ENCODE measurements around the gene C5orf47.

The C5orf47 gene, protein sequence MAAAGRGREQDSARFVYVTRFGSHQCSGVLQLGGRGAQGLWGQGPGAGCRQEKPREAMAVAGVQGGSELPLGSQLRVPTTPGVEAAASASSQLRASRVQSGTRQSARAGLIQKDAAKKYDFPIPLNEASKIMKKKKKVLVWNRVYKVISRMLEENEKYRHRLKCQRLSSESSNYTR

DNA sequence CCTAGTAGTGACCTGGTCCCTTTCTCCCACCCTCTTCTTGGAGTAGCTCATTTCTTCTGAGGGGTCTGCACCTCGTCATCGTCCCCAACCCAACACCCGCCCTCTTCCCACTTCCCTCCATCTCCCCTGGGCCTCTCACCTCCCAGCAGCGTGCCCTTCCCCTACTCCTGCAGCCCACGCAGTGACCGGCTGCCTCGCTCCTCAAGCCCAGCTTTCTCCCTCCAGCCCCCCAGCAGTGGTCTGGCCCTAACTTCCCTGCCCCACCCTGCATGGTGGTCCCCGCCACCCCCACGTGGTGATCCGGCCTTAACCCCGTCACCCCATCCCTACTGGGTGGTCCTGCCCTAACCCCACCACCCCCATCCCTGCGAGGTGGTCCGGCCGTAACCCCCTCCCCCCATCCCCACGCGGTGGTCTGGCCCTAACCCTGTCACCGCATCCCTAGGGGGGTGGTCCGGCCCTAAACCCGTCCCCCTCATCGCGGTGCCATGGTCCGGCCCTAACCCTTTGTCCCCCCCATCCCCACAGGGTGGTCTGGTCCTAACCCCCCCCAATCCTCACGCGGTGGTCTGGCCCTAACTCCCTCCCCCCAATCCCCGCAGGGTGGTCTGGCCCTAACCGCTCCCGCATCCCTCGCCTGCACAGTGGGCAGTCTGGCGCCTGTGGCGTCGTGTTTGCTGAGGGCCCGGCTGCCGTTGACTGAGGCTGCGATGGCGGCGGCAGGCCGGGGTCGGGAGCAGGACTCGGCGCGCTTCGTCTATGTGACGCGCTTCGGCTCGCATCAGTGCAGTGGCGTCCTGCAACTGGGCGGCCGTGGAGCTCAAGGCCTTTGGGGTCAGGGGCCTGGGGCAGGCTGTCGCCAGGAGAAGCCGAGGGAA lies at the start of gene C5orf47:
C5orf47 (plus strand) TSS at position 617 of the 878 bp plus-strand sequence; CDS start at position 711, 94 bp downstream.
- DNase-seq (ENCODE audit: low spot score), result no peak

DNA sequence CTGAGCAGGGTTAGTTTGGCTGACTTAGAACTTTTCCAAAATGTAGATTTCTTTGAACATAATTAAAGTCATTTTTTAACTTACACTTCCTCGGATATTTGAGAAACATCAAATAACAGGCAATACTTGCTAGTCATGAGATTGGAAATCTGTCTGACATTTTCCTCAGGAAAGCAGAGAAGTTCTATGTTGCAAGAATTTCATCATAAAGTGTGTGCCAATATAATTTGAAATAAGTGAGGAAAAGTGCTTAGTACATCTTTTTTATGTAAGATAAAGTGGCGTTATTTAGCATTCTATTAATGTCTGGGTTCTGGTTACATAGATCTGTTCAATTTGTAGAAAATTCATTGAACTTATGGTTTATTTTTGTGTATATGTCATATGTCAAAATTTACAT lies 48.7 kb upstream of the C5orf47 start:
- DNase-seq (ENCODE audit: low spot score), result no peak

DNA sequence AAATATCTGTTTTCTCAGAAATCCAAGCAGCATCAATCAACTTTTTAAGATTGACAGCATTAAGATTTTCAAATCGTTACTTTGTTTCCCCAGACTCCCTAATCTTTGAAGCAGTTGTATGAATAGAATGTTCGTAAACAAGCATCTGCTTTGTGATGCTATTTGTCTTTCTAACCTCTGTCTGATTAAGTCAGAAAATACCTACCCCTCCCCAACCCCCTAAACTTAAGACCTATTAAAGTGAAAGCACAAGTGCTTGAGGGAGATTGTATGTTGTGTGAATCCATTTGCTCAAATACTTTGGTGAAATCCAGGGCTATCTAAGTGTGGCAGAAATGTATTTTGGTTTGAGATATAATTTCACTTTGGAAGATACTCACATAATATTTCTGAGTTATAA lies 47.9 kb upstream of the C5orf47 start:
- no peak for DNase-seq (ENCODE audit: low spot score)

DNA sequence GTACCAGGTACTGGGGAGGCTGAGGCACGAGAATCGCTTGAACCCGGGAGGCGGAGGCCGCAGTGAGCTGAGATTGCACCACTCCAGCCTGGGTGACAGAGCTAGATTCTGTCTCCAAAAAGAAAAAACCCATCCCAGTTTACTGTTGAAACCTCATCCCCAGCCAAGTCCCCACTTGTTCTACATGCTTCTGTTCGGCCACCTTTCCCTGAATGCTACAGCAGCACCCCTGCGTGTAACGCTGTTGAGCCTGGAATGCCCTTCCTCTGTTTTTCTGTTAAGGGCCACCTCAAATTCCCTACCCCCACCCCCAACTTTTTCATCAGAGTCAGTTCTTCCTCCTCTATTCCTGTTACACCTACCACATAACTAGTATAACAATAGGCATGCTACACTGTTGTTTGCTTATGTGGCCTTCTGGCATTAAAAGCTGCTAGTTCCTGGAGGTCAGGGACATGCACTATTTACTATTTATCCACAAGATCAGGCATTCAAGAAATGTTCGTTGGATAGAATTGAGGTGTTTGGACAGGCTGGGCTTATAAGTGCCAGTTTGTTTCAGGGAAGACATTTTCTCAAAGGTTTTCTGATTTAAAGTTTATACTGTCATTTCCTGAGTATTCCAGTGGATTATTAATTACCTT lies 47.1 kb upstream of the C5orf47 start:
- DNase-seq (ENCODE audit: low spot score), result no peak

DNA sequence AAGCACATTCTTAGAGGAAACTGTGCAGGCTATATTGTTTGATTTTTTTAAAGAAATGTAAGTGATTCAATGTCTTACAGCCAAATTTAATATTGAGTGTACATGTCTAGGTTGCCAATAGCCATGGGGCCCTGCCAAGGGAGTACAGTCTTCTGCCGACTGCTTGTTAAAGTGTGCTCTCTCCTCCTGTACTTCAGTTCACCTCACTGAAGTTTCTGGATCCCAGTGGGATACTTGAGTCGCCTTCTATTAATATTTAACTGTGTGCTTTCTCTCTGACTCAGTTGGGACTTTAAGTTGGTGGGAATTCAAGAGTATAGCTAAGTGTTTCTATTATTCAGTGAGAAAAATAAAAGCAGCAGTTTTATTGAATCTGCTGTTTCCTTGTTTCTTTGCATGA lies 44.5 kb upstream of the C5orf47 start:
- DNase-seq (ENCODE audit: low spot score), result no peak

DNA sequence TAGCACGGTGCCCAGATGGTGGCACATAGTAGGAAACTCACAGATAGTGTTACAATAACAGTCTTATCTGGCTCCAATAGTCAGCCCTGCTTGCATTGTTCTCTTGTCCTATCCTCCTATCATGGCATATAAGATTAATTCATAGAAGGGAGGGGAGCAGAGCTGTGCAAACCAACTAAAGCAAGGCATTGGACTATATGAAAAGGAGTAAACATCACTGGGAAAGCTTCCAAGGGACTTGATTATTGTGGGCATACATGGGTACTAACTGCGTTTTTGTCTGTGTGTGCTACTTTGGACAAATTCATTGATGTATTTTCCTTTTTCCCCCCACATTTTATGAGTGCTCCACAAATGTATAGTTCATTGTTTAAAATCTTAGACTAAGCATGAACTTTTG lies 43.8 kb upstream of the C5orf47 start:
- DNase-seq (ENCODE audit: low spot score), result no peak

DNA sequence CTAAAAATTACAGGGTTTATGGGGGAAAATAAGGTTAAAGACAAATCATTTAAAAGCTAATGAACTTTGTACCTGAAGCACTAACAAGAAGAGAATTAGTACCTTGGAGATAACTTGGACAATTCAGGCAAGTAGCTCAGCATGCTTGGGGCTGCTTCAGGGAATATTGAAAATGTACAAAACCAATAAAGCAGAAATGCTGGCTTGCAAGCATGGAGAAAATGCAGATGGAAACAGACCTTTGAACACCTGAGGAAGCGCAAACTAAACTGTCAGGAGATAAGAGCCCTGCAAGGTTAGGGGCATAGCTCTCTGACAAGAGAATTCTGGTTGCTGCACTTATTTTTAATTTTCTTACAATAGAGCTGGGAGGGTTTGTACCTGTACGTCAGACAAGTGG lies 42.6 kb upstream of the C5orf47 start:
- no peak for DNase-seq (ENCODE audit: low spot score)

DNA sequence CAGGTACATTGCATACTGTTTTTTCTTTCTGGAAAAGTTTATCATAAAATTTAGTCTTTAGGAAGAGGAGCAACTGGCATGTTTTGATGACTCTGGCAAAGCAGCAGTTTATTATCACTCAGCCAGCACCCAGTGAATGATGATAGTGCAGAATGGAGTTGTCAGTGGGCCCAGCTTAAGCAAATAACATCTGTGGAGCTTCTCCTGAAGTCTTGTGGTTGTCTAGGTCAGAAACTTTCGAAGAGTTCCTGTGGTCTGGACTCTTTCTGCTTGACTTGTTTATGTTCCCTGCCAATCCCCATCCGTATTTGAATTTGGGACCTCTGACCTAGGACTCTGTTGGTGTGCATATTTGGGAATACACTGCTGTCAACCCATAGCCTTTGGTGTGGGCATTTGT lies 38.1 kb upstream of the C5orf47 start:
- DNase-seq (ENCODE audit: low spot score), result no peak

DNA sequence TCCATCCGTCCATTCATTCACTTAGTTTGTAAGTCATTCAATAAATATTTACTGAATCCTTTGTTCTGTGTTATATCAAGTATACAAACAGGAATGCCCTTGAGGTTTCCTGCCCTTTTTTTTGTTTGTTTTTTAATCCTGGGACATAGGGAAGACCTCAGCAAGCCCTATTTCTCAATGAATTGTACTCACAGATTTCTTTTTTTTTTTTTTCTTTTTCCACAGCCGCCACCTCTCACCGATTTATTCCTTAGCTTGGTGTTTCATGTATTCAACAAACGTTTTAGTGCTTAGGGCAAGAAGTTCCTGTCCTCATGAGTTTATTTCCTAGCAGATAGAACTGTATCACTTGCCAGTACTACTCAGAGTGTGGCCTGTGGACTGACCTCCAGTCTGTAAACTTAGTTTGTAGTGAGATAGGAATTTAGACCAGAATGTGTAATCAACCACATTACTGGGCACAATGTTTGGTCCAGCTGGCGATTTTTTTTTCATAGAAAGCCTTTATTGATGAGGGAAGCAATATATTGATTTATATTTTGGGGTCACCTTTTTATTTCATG lies 35.4 kb upstream of the C5orf47 start:
- no peak for DNase-seq (ENCODE audit: low spot score)

DNA sequence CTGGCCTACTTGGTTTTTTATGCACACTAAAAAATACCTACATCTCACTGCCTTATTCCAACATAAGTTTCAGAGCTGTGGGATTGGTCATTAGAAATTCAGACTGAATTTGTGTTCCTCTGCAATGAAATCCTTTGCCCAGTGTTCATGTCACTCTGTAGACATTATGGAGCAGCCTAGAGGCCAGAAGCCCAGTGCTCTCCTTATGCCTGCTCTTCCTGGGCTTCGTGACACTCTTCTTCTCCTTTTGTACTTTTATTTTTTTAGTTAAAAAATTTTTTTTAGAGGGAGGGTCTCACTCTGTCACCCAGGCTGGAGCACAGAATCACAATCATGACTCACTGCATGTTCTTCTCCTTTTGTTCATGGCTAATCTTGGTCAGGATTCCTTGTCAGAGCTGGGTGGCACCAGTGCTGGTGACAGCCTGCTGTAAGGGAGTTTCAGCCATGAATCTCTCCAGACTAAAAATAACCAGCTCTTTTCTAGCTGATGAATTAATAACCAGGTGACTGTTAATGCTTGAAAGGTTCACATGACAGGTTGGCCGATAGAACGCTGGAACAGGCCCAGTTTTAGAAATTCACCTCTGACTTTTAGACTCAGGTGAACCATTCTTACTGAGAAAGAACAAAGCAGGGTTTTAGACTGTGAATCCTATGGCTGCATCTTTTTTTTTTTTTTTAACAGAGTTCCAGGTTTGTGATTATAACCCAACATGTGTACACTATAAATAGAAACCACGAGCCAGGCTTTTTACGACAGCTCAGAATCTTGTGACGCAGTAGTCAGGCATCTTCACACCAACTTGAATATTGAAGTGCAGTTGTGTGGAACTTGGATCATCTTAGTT lies 34.1 kb upstream of the C5orf47 start:
- DNase-seq (ENCODE audit: low spot score), result no peak

DNA sequence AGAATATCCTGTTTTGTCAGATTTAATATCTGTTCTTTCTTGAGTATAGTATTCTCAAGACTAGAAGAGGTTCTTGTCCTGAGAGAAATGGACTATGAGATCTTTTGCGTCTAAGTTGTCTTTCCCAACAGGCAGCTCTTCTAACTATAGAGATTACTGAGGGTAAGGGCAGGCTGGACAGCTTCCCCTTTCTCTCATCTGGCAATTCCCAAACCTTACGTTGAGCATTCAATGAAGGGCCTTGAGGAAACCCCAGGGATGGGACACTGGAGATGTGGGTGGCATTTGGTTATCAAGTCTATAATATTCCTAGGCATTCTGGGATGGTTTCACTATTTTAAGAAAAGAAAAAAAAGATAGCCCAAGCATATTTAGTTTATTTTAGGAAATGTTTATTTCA lies 28.0 kb upstream of the C5orf47 start:
- DNase-seq (ENCODE audit: low spot score), result no peak

DNA sequence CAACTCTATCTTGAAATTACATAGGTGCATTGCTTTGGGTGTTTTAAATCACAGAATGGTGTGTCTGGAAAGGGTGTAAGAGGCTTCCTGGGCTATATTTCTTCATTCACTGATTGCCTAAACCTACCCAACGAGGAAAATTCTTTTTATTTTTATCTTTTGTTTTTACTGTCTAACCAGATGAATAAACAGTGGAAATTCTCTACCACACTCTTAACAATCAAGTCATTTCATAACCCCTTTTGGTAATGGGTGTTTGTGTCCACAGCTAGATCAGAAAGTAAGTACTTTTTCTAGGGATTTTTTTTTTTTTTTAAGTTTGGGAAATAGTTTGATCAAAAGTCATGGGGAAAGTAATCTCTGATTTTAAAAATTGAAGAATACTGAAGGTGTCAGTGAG lies 27.6 kb upstream of the C5orf47 start:
- no peak for DNase-seq (ENCODE audit: low spot score)

DNA sequence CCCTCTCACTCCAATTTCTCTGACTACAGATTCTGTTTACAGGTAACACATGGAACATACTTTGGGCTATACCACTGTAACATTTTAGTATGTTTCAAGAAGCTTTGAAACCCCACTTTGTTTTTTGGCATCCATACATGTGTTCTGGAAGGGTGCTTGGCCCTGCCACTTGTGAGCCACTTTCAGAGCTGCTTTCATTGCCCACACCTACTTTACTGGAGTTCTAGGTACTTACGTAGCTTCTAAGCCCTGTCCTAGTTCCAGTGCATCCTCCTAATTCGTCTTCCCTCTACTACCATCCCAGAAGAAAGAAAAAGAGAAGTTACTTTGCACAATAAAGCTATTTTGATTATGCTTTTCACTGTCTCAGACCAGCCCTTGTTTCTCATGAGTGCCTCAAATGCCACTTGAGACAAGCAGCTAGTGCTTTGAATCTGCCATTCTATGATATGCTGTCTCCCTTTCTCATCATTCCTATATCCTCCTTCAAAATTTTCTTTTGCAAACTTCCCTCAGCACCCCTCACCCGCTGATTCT lies 26.5 kb upstream of the C5orf47 start:
- DNase-seq (ENCODE audit: low spot score), result no peak

DNA sequence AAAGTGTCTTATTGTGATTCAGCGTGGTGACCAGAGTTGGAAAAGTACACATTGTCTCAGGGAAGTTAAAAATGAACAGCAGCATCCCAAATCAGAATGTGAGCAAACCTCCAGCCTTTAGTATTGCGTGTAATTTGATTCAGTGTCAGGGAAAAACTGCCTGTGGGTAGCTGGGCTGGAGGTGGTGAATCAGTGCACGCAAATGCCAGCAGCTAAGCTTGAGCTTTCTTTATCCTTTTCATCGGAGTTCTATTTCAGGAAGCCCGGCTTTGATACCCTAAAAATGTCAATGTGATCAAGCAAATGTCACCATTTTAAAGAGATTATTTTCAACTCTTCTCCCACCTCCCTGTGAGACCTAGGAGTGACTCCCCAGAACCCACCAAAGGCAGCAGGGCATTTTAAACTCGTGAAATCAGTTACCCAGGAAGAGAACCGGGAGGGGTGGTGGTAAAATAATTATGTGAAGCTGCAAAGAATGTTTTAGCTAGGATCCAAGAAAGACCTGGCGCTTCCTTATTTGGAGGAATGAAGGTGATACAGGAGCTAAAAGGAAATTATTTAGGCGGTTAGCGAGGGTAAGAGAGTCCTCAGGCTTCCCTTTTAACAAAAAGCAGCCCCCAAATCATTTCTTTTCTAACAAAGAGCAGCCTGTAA lies 25.7 kb upstream of the C5orf47 start:
- no peak for DNase-seq (ENCODE audit: low spot score)

DNA sequence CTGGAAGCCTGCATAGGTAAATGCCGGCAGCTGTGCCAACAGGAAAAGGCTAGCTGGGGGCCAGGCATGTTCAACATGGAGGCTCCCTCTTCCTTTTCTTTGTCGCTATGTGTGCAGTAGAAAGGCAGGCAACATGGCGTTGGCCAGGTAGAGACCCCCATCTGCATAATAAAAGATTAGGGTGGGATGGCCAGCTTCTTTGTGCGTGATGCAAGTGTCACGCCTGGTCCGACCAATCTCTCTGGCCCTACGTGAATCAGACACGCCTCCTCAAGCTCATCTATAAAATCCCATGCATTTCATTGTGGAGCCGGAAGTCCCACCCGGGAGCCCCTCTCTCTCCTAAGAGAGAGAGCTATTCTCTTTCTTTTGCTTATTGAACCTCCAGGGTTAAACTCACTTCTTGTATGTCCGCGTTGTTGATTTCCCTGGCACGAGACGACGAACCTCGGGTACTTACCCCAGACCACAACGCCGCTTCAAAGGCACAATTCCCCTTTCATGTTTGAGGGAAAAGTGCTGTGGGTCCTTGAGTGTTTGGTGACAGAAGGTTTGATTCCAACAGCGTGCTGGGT lies 25.0 kb upstream of the C5orf47 start:
- DNase-seq (ENCODE audit: low spot score), result no peak

DNA sequence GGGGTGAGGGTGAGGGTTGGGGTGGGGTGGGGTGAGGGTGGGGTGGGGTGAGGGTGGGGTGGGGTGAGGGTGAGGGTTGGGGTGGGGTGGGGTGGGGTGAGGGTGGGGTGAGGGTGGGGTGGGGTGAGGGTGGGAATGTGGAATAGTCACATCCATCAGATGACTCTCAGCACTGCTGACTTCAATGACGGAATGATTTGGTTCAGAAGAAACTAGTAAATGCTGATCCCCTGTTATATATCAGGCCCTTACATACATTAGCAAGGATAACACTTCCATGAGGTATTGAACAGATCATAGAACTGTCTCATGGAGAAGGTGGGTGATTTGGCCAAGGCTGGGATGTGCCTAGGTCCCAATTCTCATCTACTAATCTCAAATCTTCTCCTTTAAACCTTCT lies 24.5 kb upstream of the C5orf47 start:
- DNase-seq (ENCODE audit: low spot score), result no peak

DNA sequence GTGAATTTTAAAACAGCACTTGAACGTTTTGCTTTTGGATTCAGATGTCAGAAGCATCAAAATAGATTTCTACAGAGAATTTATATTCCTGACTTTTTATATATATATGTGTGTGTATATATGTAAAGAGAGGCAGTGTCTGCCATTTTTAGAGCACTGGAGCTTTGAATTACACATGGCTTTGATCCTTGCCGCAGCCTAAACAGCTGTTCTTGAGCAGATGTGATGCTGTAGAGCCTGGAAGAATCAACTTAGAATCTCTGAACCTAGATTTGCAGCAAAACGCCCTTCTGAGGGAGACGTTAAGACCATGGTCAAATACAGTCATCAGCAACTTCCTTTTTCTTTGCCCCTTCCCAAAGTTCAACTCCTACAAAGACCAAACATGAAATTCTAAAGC lies 21.7 kb upstream of the C5orf47 start:
- DNase-seq (ENCODE audit: low spot score), result no peak

DNA sequence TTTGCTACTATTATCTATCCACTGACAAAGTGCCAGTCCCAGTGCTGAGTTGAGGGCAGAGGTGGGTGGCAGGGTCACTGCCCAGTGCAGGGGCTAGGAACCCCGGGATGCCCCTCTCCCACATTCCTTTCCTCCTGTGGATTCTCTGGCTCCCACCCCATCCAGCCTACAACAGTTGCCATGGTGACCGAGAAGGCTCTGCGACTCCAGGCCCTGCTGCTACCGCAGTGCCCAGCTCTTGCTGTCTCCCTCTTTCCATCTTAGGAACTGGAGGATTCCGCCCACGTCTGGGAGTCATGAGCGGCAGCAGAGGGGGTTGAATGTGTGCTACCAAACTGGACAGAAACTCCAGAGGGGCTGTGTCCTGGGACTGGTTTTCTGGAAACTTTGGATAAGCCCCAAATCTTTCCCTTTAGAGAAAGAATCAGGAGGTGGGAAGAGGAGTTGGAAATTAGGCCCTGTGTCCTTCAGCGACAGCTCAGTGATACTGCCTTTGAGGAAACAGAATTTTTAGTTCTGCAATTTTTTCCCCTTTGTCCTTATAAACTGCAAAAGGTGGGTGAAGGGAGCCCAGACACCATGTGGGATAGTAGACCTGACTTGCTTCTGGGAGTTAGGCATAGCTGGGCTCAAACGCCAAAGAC lies 20.7 kb upstream of the C5orf47 start:
- no peak for DNase-seq (ENCODE audit: low spot score)

DNA sequence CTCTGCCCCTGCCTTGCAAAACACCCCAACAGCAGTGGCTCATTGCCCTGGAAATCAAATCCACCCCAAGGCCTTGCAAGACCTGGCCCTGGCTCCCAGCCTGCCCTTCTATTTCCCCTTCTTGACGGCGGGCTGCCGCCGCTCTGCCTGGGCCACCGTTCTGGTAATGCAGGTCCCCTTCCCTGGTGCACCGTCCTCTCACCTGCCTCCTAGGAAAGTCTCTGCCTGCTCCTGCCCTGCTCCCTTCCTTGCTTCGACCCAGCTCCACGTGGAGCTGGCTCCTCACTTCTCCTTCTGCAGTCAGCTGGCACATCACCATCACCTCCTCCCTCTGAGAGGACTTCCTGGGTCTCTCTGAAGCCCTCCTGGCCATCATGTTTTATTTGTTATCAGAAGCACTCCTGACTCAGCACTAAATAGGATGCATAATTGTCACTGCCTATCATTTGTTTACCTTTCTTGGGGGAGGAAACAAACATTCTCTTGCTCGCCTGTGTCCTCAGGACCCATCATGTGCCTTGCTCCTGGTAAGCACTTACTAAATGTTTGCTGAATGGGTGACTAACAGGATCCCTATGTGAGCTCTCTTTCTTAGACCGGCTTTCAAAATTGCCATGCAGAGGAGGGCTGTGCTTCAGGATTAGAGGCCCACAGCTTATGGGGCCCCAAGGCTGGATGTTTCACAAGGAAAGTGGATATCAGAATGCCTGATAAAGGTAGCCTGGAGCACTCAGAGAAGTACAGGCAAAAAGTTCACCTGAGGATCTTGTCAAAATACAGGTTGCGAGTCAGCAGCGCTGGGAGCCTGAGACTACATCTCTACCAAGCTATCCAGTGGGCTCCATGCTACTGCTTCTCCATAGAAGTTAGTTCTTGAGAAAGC lies 19.6 kb upstream of the C5orf47 start:
- DNase-seq (ENCODE audit: low spot score), result no peak
